MCF 10A (cell line): ENCODE results near the gene KRTAP2-1. TPM values are rescaled to one million over a fixed set of nuclear protein-coding genes. Genes with fewer than 3 reads are reported as not detected.
"Not testable (repeated sequence)": the region's sequence is repeated elsewhere in the genome, so short reads cannot be mapped to it uniquely, and the experiment has no call there.

Experiments used
- BruUV-seq: library from RNA; stranded (reverse); fragments of 400-500 nt; replicated peaks from 2 replicates; lab custom pipeline; 2021; lab: Mats Ljungman, UMichigan
- CTCF ChIA-PET: fragments of 300-600 bp; sonication (Branson Sonifier 250); formaldehyde crosslinking; extraction: SDS; loops from one replicate; lab custom pipeline; 2021; ENCODE audit warnings: antibody characterized with exemption, inconsistent platforms; lab: Yijun Ruan, JAX
- POLR2A ChIA-PET: fragments of 300-600, 350-650 bp; sonication (Branson Sonifier 250); formaldehyde crosslinking; extraction: SDS; loops from one replicate; lab custom pipeline; 2020; ENCODE audit warnings: antibody characterized with exemption, inconsistent platforms; lab: Yijun Ruan, JAX
- DNase-seq: peaks from one replicate; pipeline ENCODE4 v3.0.0-alpha.2; 2018; ENCODE audit not compliant: unreplicated experiment
- H3K27ac Mint-ChIP-seq: one replicate; pipeline ENCODE4 v1.8.0; 2022; ENCODE audit warnings: mild to moderate bottlenecking, low read depth, mixed read lengths; ENCODE audit not compliant: unreplicated experiment
- H3K27me3 Mint-ChIP-seq: one replicate; pipeline ENCODE4 v1.8.0; 2022; ENCODE audit warnings: mixed read lengths; ENCODE audit not compliant: insufficient read depth, unreplicated experiment
- H3K36me3 Mint-ChIP-seq: one replicate; pipeline ENCODE4 v1.8.0; 2022; ENCODE audit warnings: mild to moderate bottlenecking, moderate library complexity, mixed read lengths; ENCODE audit not compliant: insufficient read depth, unreplicated experiment
- H3K4me1 Mint-ChIP-seq: one replicate; pipeline ENCODE4 v1.8.0; 2022; ENCODE audit warnings: mixed read lengths; ENCODE audit not compliant: insufficient read depth, unreplicated experiment
- H3K4me3 Mint-ChIP-seq: one replicate; pipeline ENCODE4 v1.8.0; 2022; ENCODE audit warnings: mild to moderate bottlenecking, moderate library complexity, mixed read lengths; ENCODE audit not compliant: unreplicated experiment
- H3K9me3 Mint-ChIP-seq: one replicate; pipeline ENCODE4 v1.8.0; 2022; ENCODE audit warnings: mixed read lengths; ENCODE audit not compliant: unreplicated experiment
- CTCF ChIP-seq: fragments of 200-600 bp; IDR thresholded peaks from one replicate; pipeline ENCODE4 v1.8.0; 2022; ENCODE audit warnings: antibody characterized with exemption, mild to moderate bottlenecking; ENCODE audit not compliant: unreplicated experiment
- intact Hi-C: fragments of 100-400 bp; cut with micrococcal nuclease; formaldehyde crosslinking; loops from 2 replicates; pipeline ENCODE4 v1.14.1; 2022
- total RNA-seq: library from RNA; stranded (reverse); gene quantifications from 2 replicates; pipeline ENCODE4 v1.2.3, GENCODE V29; 2022

Gene KRTAP2-1
- total RNA-seq, 1 experiment from 2014 or later, result not detected

- CTCF ChIA-PET, result no interaction called here
- peaks cover 4% of the 10 kb centered on the region for H3K36me3 Mint-ChIP-seq
- intact Hi-C loops, result loop anchor here (10.0 kb wide), 1 partner anchor 154 kb away; no protein-coding TSS in a partner anchor
- no peak overlapping the region for H3K4me3 Mint-ChIP-seq
- no peak for TF ChIP-seq CTCF
- no peaks in the 10 kb centered on the region for H3K9me3 Mint-ChIP-seq
- no peaks in the 10 kb centered on the region for H3K27me3 Mint-ChIP-seq
- H3K27ac Mint-ChIP-seq, result no peak overlapping the region
- no TSS peak for BruUV-seq
- no peak for DNase-seq
- peaks cover 8% of the 10 kb centered on the region for H3K4me1 Mint-ChIP-seq
- POLR2A ChIA-PET, result no interaction called here
Observed at GRCh38 chr17:41069031-41069430, 21.9 kb upstream of the KRTAP2-1 start.

GRCh38 chr17:41067281-41067680, 20.2 kb upstream of the KRTAP2-1 start:
- no peaks in the 10 kb centered on the region for H3K27me3 Mint-ChIP-seq
- no peak overlapping the region for H3K27ac Mint-ChIP-seq
- no peak for TF ChIP-seq CTCF
- ChIA-PET CTCF (no interaction called here), POLR2A (no interaction called here)
- H3K9me3 Mint-ChIP-seq, result no peaks in the 10 kb centered on the region
- BruUV-seq, result no TSS peak
- peaks cover 8% of the 10 kb centered on the region for H3K4me1 Mint-ChIP-seq
- H3K4me3 Mint-ChIP-seq, result no peak overlapping the region
- DNase-seq, result no peak
- peaks cover 4% of the 10 kb centered on the region for H3K36me3 Mint-ChIP-seq
- intact Hi-C loops, result loop anchor here (10.0 kb wide), 1 partner anchor 152 kb away; no protein-coding TSS in a partner anchor

GRCh38 chr17:41065829-41066624, 18.9 kb upstream of the KRTAP2-1 start, which contains the start of gene KRTAP2-4:
TSS of gene KRTAP2-4 (minus strand) at chr17:41065879. CDS start at chr17:41065845, 34 bp downstream.
- peaks cover 4% of the 10 kb centered on the region for H3K36me3 Mint-ChIP-seq
- no TSS peak for BruUV-seq
- POLR2A ChIA-PET, result no interaction called here
- CTCF ChIA-PET, result no interaction called here
- H3K27me3 Mint-ChIP-seq, result no peaks in the 10 kb centered on the region
- H3K27ac Mint-ChIP-seq, result no peak within 1 kb of the TSS
- peaks cover 14% of the 10 kb centered on the region for H3K4me1 Mint-ChIP-seq
- no peak for TF ChIP-seq CTCF
- no peak within 1 kb of the TSS for H3K4me3 Mint-ChIP-seq
- DNase-seq, result peak; percentile 41
- intact Hi-C loops, result loop anchor here (10.0 kb wide), 1 partner anchor 151 kb away; no protein-coding TSS in a partner anchor
- no peaks in the 10 kb centered on the region for H3K9me3 Mint-ChIP-seq

GRCh38 chr17:41065016-41065689, 18.0 kb upstream of the KRTAP2-1 start:
- H3K27ac Mint-ChIP-seq, H3K36me3 Mint-ChIP-seq, H3K9me3 Mint-ChIP-seq, H3K4me3 Mint-ChIP-seq, POLR2A ChIA-PET, BruUV-seq, H3K27me3 Mint-ChIP-seq, CTCF ChIA-PET, DNase-seq: not testable (repeated sequence)
- intact Hi-C loops, result loop anchor here (10.0 kb wide), 1 partner anchor 150 kb away; no protein-coding TSS in a partner anchor
- peaks cover 20% of the 10 kb centered on the region for H3K4me1 Mint-ChIP-seq
